NT2/D1 (cell line): ENCODE data around the gene PBRM1.

ENCODE experiments used
- YY1 ChIP-seq: IDR thresholded peaks from 2 replicates; pipeline ENCODE4 v1.6.1; 2011; ENCODE audit not compliant: insufficient read length, insufficient read depth
- ZNF274 ChIP-seq: IDR thresholded peaks from 2 replicates; pipeline ENCODE4 v1.6.1; 2011; ENCODE audit warnings: mild to moderate bottlenecking, low read depth, low read length

DNA sequence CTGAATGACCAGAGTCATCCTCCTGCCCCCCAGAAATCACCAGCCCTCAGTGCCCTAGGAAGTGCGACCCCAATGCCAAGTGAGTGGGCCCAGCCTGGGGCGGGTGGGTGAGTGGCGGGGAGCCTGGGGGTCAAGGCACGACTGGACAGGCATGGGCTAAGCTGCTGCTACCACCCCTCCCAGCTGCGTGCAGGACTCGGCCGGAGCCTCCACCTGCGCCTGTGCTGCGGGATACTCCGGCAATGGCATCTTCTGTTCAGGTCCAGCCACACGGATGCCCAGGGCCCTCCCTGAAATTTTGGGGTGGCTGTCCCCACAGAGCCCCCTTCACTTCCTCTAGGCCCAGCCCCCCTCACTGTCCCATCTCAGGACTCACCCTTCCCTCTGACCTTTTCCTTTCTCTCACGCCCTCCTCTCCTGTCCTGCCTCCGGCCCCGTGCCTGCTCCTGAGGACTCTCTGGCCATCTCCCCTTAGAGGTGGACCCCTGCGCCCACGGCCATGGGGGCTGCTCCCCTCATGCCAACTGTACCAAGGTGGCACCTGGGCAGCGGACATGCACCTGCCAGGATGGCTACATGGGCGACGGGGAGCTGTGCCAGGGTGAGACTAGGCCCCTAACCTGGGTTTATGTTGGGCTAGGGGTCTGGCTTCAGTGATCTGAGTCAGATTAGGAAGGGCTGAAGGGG lies 169.1 kb downstream of the PBRM1 start:
- TF ChIP-seq YY1 (no peak), ZNF274 (no peak)
